NCI-H2196 (cell line): ENCODE measurements around the gene SUPT3H.
"Not testable (repeated sequence)": the region's sequence is repeated elsewhere in the genome, so short reads cannot be mapped to it uniquely, and the experiment has no call there.

Experiments used
- DNase-seq: peaks from one replicate; lab custom pipeline; 2025; ENCODE audit not compliant: unreplicated experiment; lab: John Stamatoyannopoulos, UW

SUPT3H gene

GRCh38 chr6:45185403-45186251, 192.1 kb downstream of the SUPT3H start:
- no peak for DNase-seq

- DNase-seq = no peak
These were observed 192.8 kb downstream of the SUPT3H start for GRCh38 chr6:45184937-45185336.

GRCh38 chr6:45184040-45184439, 193.7 kb downstream of the SUPT3H start:
- no peak for DNase-seq

- not testable (repeated sequence) for DNase-seq
These were observed 201.4 kb downstream of the SUPT3H start for GRCh38 chr6:45176373-45176772.

- no peak for DNase-seq
These were observed 202.5 kb downstream of the SUPT3H start for GRCh38 chr6:45175272-45175671.

GRCh38 chr6:45174045-45174444, 203.7 kb downstream of the SUPT3H start:
- no peak for DNase-seq

- DNase-seq = no peak
These were observed 206.4 kb downstream of the SUPT3H start for GRCh38 chr6:45171380-45171779.

- no peak for DNase-seq
These were observed 207.4 kb downstream of the SUPT3H start for GRCh38 chr6:45170309-45170708.

- no peak for DNase-seq
These were observed 207.9 kb downstream of the SUPT3H start for GRCh38 chr6:45169815-45170214.

GRCh38 chr6:45163952-45164766, 213.6 kb downstream of the SUPT3H start:
- no peak for DNase-seq

- DNase-seq = no peak
These were observed 217.4 kb downstream of the SUPT3H start for GRCh38 chr6:45160305-45160704.

GRCh38 chr6:45156075-45156474, 221.7 kb downstream of the SUPT3H start:
- DNase-seq = no peak

- no peak for DNase-seq
These were observed 222.3 kb downstream of the SUPT3H start for GRCh38 chr6:45155341-45155894.

- DNase-seq = no peak
These were observed 223.1 kb downstream of the SUPT3H start for GRCh38 chr6:45154679-45155078.

- no peak for DNase-seq
These were observed 228.9 kb downstream of the SUPT3H start for GRCh38 chr6:45148711-45149341.

- no peak for DNase-seq
These were observed 229.5 kb downstream of the SUPT3H start for GRCh38 chr6:45148278-45148677.

GRCh38 chr6:45145658-45146057, 232.1 kb downstream of the SUPT3H start:
- not testable (repeated sequence) for DNase-seq

- DNase-seq = no peak
These were observed 239.0 kb downstream of the SUPT3H start for GRCh38 chr6:45138765-45139164.

GRCh38 chr6:45136495-45136894, 241.2 kb downstream of the SUPT3H start:
- DNase-seq = no peak

- DNase-seq = no peak
These were observed 245.0 kb downstream of the SUPT3H start for GRCh38 chr6:45132658-45133294.

- no peak for DNase-seq
These were observed 245.7 kb downstream of the SUPT3H start for GRCh38 chr6:45132059-45132458.
